ENCODE results near the gene GRM7.

DNA sequence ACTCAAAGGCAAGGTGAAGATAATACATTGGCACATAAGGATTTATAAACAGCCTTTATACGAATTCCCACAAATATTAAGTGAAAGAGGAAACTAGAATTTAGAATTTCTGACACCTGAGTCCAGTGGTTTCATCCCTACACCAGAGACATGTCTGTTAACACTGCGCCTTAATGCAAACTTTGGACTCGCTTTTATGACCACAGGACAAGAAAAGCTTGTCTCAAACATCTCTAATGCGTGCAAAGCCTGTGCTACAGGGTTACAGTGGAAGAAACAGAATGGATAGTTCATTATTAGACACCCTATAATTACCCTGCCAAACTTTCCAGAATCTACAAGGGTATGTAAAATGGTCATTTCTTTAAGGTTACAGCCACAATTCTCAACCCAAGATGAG, 802.9 kb downstream of the GRM7 start:
- TF ChIP-seq, protein P1, sequence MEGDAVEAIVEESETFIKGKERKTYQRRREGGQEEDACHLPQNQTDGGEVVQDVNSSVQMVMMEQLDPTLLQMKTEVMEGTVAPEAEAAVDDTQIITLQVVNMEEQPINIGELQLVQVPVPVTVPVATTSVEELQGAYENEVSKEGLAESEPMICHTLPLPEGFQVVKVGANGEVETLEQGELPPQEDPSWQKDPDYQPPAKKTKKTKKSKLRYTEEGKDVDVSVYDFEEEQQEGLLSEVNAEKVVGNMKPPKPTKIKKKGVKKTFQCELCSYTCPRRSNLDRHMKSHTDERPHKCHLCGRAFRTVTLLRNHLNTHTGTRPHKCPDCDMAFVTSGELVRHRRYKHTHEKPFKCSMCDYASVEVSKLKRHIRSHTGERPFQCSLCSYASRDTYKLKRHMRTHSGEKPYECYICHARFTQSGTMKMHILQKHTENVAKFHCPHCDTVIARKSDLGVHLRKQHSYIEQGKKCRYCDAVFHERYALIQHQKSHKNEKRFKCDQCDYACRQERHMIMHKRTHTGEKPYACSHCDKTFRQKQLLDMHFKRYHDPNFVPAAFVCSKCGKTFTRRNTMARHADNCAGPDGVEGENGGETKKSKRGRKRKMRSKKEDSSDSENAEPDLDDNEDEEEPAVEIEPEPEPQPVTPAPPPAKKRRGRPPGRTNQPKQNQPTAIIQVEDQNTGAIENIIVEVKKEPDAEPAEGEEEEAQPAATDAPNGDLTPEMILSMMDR (IDR thresholded peaks at IDR 0.05) = no peak
- TF ChIP-seq POLR2AphosphoS5 (IDR thresholded peaks at IDR 0.05) = no peak
- no peak for TF ChIP-seq EP300 (IDR thresholded peaks at IDR 0.05)

Data from esophagus muscularis mucosa (tissue), 4 donors.